Measurements from ENCODE around the gene LHFPL2.

DNA sequence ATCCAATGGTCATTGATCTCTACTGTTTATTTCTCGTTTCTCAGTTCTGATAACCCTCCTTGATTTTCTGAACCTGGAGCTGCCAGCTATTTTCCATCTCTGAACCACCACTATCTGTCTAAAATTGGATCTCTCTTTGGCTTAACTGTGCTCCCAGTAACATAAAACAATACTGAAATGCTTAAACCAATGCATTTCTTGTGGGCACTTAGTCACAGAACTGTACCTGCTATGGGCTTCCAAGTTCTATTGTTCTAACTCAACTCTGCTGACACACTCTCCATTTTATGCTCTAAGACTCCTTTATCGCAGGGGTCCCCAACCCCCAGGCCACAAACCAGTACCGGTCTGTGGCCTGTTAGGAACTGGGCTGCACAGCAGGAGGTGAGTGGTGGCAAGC, 120.6 kb downstream of the LHFPL2 start:
- TF ChIP-seq GATA3 (IDR thresholded peaks at IDR 0.05; ENCODE audit: low read depth, low read length) (no peak), GATA2 (IDR thresholded peaks at IDR 0.05; ENCODE audit: low read depth, low read length) (no peak)

All from SH-SY5Y (cell line).